HG02798 (cell line): Measurements from ENCODE around the gene GPS2.

Experiments
- ATAC-seq: cut with Tn5 transposase; IDR thresholded peaks from one replicate; pipeline ENCODE4 v1.9.1; 2021; ENCODE audit warnings: mild to moderate bottlenecking; ENCODE audit not compliant: unreplicated experiment, poor library complexity

The GPS2 gene

GRCh38 chr17:7294614-7295153 lies 20.5 kb downstream of the GPS2 start, which contains the start of gene YBX2:
YBX2 (minus strand) TSS chr17:7294639; CDS start chr17:7294500, 139 bp downstream.
- peak; percentile 63 for ATAC-seq

- no peak for ATAC-seq
Measured at GRCh38 chr17:7293816-7294613, 21.1 kb downstream of the GPS2 start.

DNA sequence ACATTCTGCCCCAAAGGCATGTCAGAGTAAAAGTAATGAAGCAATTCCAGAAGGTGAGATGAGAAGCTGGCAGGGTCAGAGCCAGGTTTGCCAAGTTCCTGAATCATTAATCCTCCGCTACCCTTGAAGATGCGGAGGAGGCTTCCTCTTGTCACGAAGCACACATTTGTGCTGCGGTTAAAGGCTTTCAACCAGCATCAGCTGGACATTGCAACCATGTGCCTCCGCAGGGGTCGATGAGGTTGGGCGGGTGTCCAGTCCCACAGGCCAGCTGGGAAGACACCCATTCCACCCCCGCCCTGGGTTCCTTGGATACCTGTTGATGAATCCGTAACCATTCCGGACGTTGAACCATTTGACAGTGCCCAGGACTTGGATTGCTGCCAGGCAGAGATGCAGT lies 22.0 kb downstream of the GPS2 start:
- ATAC-seq = no peak

- no peak for ATAC-seq
Measured at GRCh38 chr17:7292729-7293128, 22.4 kb downstream of the GPS2 start.

- ATAC-seq = no peak
Measured at GRCh38 chr17:7292194-7292593, 23.0 kb downstream of the GPS2 start.

DNA sequence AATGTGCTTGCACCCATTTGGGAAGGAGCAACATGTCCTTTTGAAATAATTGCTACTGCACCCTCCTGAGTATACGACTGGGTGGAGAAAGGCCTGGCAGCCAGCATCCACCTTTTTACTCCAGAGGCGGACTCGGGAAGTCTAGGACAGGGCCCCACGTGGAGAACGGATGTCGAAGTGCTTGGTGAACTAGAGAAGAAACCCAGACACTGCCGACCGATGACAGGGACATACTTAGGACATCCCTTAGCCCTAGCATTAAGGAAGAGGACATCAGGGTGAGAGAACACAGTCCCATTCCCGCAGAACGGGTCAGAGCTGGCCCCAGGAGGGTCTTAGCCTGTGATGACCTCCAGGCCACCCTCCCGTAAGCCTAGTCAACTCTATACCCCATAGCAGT lies 24.5 kb downstream of the GPS2 start:
- no peak for ATAC-seq

DNA sequence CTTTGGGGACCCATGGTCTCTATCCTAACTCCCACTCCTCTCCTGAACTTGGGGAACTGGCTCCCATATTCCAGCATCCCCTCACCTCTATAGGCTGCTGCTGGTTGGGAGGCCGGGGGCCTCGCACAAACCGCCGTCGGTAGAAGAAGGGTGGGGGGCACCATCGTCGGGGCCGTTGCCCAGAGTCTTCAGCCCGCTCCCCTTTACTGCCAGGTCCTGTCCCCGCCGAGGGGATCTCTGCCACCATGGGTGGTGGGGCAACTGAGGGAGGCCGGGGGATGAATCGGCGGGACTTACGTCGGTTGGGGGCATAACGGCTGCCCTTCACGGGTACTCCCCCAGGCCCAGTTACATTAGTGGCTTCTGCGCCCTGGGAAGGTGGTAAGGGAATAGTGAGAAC lies 25.0 kb downstream of the GPS2 start:
- no peak for ATAC-seq

DNA sequence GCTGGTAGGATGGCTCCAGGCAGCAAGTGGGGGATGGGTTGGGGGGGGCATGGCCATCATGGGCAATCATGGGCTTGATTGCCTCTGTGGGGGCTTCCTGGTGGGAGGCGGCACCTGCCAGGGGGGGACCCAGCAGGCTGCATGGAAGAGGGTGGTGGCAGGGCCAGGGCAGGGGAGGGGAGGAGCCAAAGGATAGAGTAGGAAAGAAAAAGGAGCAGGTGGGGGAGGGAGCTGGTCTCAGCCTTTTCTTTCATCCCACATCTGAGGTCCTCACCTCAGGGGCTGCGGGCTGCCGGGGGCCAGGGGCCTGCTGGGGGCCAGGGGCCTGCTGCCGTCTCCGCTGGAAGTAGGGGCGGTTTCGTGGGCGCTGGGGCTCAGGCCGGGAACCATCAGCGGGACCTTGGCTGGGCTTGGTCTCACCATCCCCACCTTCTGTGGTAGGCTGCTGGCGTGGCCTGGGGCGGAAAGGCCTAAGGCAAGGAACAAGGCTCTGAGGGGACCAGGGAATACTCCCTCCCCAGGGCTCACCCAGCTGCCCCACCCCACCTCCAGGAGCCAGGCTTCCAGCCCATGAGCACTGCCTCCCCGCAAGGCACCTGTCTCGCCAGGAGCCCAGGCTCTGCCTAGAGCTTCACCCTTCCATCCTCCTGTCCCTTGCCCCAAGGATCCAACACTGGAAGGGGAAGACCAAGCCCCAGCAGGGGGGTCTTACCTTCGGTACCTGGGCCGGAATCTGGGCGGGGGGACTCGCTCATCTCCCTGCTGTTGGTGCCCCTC lies 25.7 kb downstream of the GPS2 start:
- no peak for ATAC-seq

- ATAC-seq = no peak
Measured at GRCh38 chr17:7285679-7286078, 29.5 kb downstream of the GPS2 start.

GRCh38 chr17:7284911-7285310 lies 30.2 kb downstream of the GPS2 start:
- no peak for ATAC-seq

DNA sequence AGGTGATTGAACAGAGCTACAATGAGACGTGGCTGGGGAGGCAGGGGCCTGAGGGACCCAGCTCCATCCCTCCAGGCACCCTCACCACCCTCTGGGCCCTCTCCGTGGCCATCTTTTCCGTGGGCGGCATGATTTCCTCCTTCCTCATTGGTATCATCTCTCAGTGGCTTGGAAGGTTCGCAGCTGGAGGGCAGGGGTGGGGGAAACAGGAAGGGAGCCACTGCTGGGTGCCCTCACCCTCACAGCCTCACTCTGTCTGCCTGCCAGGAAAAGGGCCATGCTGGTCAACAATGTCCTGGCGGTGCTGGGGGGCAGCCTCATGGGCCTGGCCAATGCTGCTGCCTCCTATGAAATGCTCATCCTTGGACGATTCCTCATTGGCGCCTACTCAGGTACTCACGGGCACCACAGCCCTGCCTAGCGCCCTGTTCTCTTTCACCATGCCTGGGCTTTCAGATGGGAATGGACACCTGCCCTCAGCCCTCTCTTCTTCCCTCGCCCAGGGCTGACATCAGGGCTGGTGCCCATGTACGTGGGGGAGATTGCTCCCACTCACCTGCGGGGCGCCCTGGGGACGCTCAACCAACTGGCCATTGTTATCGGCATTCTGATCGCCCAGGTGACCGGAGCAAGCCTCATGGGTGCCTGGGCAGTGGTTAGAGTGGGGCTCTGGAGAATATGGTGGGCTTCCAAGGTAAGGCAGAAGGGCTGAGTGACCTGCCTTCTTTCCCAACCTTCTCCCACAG lies 31.5 kb downstream of the GPS2 start:
- no peak for ATAC-seq

DNA sequence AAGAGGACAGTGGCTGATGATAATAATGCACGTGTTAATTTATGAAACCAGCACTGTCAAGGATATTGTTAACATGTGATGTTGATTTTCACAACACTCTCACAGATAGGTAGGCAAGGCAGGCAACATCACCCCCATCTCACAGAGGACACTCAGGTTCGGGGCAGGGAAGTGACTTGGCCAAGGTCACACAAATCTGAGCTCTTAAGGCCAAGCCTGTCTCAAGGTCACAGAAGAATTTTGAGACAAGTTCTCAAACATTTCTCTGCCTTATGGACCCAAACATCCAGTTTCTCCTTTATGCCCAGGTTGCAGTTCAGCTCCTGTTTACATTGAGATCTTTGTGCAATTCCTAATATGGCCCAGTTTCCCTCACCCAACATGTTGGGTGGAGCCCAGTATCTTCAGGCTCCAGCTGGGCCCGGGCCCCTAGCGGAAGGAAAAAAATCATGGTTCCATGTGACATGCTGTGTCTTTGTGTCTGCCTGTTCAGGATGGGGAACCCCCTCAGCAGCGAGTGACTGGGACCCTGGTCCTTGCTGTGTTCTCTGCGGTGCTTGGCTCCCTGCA lies 32.3 kb downstream of the GPS2 start:
- no peak for ATAC-seq

DNA sequence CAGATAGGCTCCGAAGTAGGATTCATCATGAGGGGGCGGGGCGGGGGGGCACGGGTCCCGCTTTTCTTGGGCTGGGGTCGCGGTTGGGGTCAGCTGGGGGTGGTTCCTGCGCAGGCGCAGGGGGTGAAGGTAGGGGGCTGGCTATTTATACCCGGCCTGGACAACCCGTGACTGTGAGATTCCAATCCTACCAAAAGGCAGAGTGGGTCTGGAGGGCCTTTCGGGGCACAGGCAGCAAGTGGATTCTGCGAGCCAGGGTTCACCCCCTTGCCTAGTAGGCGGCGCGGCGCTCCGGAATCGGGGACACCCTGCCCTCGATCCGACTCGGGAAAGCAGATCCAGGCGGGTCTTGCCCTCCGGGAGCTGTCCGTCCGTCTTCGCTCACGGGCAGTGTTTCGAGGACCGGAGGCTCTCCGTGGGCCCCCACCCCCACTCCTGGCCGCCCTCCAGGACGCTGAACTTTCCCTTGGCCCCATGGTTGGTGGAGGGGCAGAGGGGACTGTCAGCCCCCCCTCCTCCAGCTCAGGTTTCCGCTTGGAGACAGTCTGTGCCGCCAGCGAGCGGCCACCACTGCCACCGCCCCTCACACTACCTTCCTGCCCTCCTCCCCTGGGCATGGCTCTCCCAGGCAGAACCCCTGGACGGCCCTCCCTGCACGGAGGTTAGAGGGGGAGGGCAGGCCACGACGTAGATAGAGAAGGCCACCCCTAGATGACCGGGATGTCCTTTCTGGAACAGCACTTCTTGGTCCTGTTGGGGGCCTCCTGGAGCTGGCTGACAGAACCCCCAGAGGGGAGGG lies 33.0 kb downstream of the GPS2 start:
- no peak for ATAC-seq

GRCh38 chr17:7281074-7281952 lies 33.8 kb downstream of the GPS2 start, which contains the start of gene SLC2A4:
SLC2A4 (plus strand) TSS chr17:7281718; CDS start chr17:7281935, 217 bp downstream.
- ATAC-seq = peak; percentile 74

DNA sequence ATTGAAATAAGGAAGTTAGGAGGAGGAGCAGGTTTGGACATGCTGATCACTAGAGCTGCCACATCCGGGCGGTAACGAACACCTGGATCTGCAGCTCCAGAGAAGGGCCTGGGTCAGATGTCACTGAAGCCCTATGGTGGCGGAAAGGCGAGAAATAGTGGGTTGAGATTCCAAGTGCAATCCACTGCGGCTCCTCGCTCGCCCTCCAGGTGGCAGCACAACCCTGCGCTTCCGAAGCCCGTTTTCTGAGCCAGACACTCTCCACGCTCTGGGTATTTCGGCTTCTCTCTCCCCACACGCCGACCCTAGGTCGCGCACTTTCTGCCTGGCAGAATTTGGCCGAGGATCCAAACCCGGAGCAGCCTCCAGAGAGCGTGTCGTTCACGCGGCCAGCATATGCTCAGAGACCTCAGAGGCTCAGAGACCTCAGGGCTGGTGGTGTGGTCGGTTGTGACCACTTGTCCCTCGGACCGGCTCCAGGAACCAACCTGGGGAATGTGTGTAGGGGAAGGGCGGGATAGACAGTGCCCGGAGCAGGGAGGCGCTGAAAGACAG lies 34.6 kb downstream of the GPS2 start:
- ATAC-seq = peak; percentile 61

DNA sequence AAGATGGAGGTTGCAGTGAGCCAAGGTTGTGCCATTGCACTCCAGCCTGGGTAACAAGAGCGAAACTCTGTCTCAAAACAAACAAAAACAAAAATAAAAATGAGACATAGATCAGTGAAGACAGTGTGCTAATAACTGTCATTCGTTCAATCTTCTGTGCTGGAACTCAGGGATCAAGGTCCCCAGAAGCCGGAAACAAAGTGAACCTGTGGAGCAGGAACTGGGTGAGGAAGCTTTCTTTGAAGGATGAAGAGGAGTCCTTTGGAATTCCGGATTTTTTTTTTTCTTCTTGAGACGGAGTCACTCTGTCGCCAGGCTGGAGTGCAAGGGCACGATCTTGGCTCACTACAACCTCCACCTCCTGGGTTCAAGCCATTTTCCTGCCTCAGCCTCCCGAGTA lies 35.7 kb downstream of the GPS2 start:
- ATAC-seq = no peak

DNA sequence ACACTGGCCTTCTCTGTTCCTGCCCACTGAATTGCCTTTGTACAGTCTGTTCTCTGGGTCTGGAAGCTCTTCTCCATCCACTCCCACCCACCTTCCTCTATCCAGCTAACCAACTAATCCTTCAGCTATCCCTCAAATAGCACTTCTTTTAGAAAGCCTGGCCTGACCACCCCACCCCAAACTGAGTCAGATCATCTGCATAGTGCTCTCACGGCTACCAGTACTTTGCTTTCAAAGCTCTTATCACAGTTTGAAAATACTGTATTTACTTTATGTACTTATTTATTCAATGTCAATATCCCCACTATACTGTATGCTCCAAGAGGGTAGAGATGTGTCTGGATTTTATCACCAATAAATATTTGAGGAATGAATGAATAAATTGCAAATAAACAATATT lies 48.4 kb downstream of the GPS2 start:
- ATAC-seq = no peak

GRCh38 chr17:7263801-7264078 lies 51.4 kb downstream of the GPS2 start:
- no peak for ATAC-seq
